IMR-90 (cell line): ENCODE results near the gene HNF1B. TPM values are rescaled to one million over a fixed set of nuclear protein-coding genes. Genes with fewer than 3 reads are reported as not detected.

Source experiments
- ATAC-seq: fragments of 200-7000 bp; cut with Tn5 transposase; 2 replicates; pipeline ENCODE4 v1.9.1; 2020; ENCODE audit warnings: low read depth, mild to moderate bottlenecking, moderate library complexity
- BruUV-seq: library from RNA; stranded (reverse); fragments of 400-500 nt; replicated peaks from 2 replicates; lab custom pipeline; 2021; lab: Mats Ljungman, UMichigan
- CTCF ChIA-PET: fragments of 300-600 bp; formaldehyde crosslinking; extraction: SDS; loops from one replicate; lab custom pipeline; 2021; ENCODE audit warnings: antibody characterized with exemption; lab: Yijun Ruan, JAX
- POLR2A ChIA-PET: fragments of 300-600 bp; sonication (Branson Sonifier 250); formaldehyde crosslinking; loops from one replicate; lab custom pipeline; 2022; ENCODE audit warnings: antibody characterized with exemption; ENCODE audit not compliant: unreplicated experiment; lab: Charles Lee
- DNase-seq: peaks from one replicate; pipeline ENCODE4 v3.0.0; 2013
- H2AFZ ChIP-seq: replicated peaks from 2 replicates; pipeline ENCODE3; 2013; ENCODE audit warnings: low read length, mild to moderate bottlenecking; ENCODE audit not compliant: poor library complexity
- H2AK5ac ChIP-seq: 2 replicates; pipeline ENCODE4 v1.6.1; 2013; ENCODE audit warnings: low read depth, low read length, inconsistent platforms
- H2AK9ac ChIP-seq: replicated peaks from 2 replicates; pipeline ENCODE3; 2013; ENCODE audit warnings: mild to moderate bottlenecking, low read depth, low read length, moderate library complexity; ENCODE audit not compliant: poor library complexity
- H2BK120ac ChIP-seq: 2 replicates; pipeline ENCODE4 v1.6.1; 2013; ENCODE audit warnings: low read depth, low read length, inconsistent platforms
- H2BK15ac ChIP-seq: 3 replicates; pipeline ENCODE4 v1.6.1; 2013; ENCODE audit warnings: low read depth, low read length, inconsistent platforms
- H2BK20ac ChIP-seq: 2 replicates; pipeline ENCODE4 v1.6.1; 2013; ENCODE audit warnings: low read depth, mild to moderate bottlenecking, inconsistent platforms, low read length, moderate library complexity
- H2BK5ac ChIP-seq: 2 replicates; pipeline ENCODE4 v1.6.1; 2013; ENCODE audit warnings: mild to moderate bottlenecking, low read depth, low read length, inconsistent platforms; ENCODE audit not compliant: poor library complexity, severe bottlenecking
- H3K14ac ChIP-seq: replicated peaks from 2 replicates; pipeline ENCODE4 v1.6.1; 2013; ENCODE audit warnings: low read depth, low read length, inconsistent platforms
- H3K18ac ChIP-seq: 2 replicates; pipeline ENCODE4 v1.6.1; 2013; ENCODE audit warnings: low read depth, low read length, control low read depth
- H3K23ac ChIP-seq: 2 replicates; pipeline ENCODE4 v1.6.1; 2013; ENCODE audit warnings: low read depth, low read length, inconsistent platforms
- H3K27ac ChIP-seq: 2 replicates; pipeline ENCODE4 v1.5.1; 2013; ENCODE audit warnings: mild to moderate bottlenecking, control low read depth, low read length; ENCODE audit not compliant: insufficient read depth
- H3K27me3 ChIP-seq: 2 replicates; pipeline ENCODE4 v1.6.1; 2013; ENCODE audit warnings: low read length; ENCODE audit not compliant: control insufficient read depth, insufficient read depth
- H3K36me3 ChIP-seq: 2 replicates; pipeline ENCODE4 v1.6.1; 2013; ENCODE audit warnings: low read length, mixed read lengths; ENCODE audit not compliant: control insufficient read depth, insufficient read depth
- H3K4ac ChIP-seq: 2 replicates; pipeline ENCODE4 v1.6.1; 2013; ENCODE audit warnings: low read depth, low read length, inconsistent platforms
- H3K4me1 ChIP-seq: 2 replicates; pipeline ENCODE4 v1.6.1; 2013; ENCODE audit warnings: low read length, mixed read lengths; ENCODE audit not compliant: control insufficient read depth, insufficient read depth
- H3K4me2 ChIP-seq: 2 replicates; pipeline ENCODE4 v1.6.1; 2013; ENCODE audit warnings: low read depth, mild to moderate bottlenecking, control low read depth, low read length, moderate library complexity
- H3K4me3 ChIP-seq: 2 replicates; pipeline ENCODE4 v1.5.1; 2013; ENCODE audit warnings: low read depth, mild to moderate bottlenecking, control low read depth, low read length, moderate library complexity; ENCODE audit not compliant: insufficient read depth
- H3K56ac ChIP-seq: 2 replicates; pipeline ENCODE4 v1.6.1; 2013; ENCODE audit warnings: low read length, inconsistent platforms; ENCODE audit not compliant: insufficient read depth; ENCODE audit errors: extremely low read depth
- H3K79me1 ChIP-seq, 2 experiments: 2 replicates each; pipeline ENCODE4 v1.6.1; 2013; ENCODE audit warnings: low read length in 2 of 2, inconsistent platforms in 1 of 2, low read depth in 1 of 2
- H3K9ac ChIP-seq: 2 replicates; pipeline ENCODE4 v1.6.1; 2013; ENCODE audit warnings: low read depth, low read length, control low read depth
- H3K9me1 ChIP-seq: 2 replicates; pipeline ENCODE4 v1.6.1; 2013; ENCODE audit warnings: low read length, inconsistent platforms; ENCODE audit not compliant: insufficient read depth
- H3K9me3 ChIP-seq: 2 replicates; pipeline ENCODE4 v1.6.1; 2013; ENCODE audit warnings: low read length; ENCODE audit not compliant: control insufficient read depth, insufficient read depth
- H4K20me1 ChIP-seq: 2 replicates; pipeline ENCODE4 v1.6.1; 2013; ENCODE audit warnings: low read length, inconsistent platforms; ENCODE audit not compliant: insufficient read depth
- H4K5ac ChIP-seq: 2 replicates; pipeline ENCODE4 v1.6.1; 2013; ENCODE audit warnings: mild to moderate bottlenecking, low read depth, low read length, control low read depth
- H4K8ac ChIP-seq, 2 experiments: 2 replicates each; pipeline ENCODE4 v1.6.1; 2013; ENCODE audit warnings: low read depth in 2 of 2, low read length in 2 of 2, control low read depth in 1 of 2, inconsistent platforms in 1 of 2
- H4K91ac ChIP-seq: 2 replicates; pipeline ENCODE4 v1.6.1; 2013; ENCODE audit warnings: low read depth, low read length, inconsistent platforms; ENCODE audit not compliant: insufficient read depth
- CEBPB ChIP-seq: IDR thresholded peaks from 2 replicates; pipeline ENCODE4 v1.6.1; 2012; ENCODE audit warnings: low read depth, low read length, improper control_type of control experiment
- CHD1 ChIP-seq: IDR thresholded peaks from 2 replicates; pipeline ENCODE4 v1.6.1; 2012; ENCODE audit warnings: low read depth, low read length, improper control_type of control experiment
- FOS ChIP-seq: fragments of 150-350 bp; IDR thresholded peaks from 2 replicates; pipeline ENCODE4 v1.6.1; 2016; ENCODE audit warnings: low read depth, low read length
- MAFK ChIP-seq: IDR thresholded peaks from 2 replicates; pipeline ENCODE4 v1.6.1; 2012; ENCODE audit warnings: low read depth, low read length, improper control_type of control experiment
- MAZ ChIP-seq: IDR thresholded peaks from 2 replicates; pipeline ENCODE4 v1.6.1; 2012; ENCODE audit warnings: low read depth, mild to moderate bottlenecking, low read length, improper control_type of control experiment, moderate library complexity, borderline replicate concordance
- MXI1 ChIP-seq: IDR thresholded peaks from 2 replicates; pipeline ENCODE4 v1.6.1; 2012; ENCODE audit warnings: low read depth, mild to moderate bottlenecking, low read length, moderate library complexity, borderline replicate concordance
- POLR2A ChIP-seq: IDR thresholded peaks from 2 replicates; pipeline ENCODE4 v1.6.1; 2012; ENCODE audit warnings: mild to moderate bottlenecking, low read depth, low read length
- RAD21 ChIP-seq: IDR thresholded peaks from 2 replicates; pipeline ENCODE4 v1.6.1; 2012; ENCODE audit warnings: low read length, improper control_type of control experiment
- RCOR1 ChIP-seq: IDR thresholded peaks from 2 replicates; pipeline ENCODE4 v1.6.1; 2012; ENCODE audit warnings: mild to moderate bottlenecking, low read length, improper control_type of control experiment; ENCODE audit not compliant: insufficient replicate concordance
- RFX5 ChIP-seq: IDR thresholded peaks from 2 replicates; pipeline ENCODE4 v1.8.0; 2012; ENCODE audit warnings: low read depth, mild to moderate bottlenecking, low read length, moderate library complexity
- SMC3 ChIP-seq: fragments of 150-350 bp; IDR thresholded peaks from 2 replicates; pipeline ENCODE4 v1.6.1; 2016; ENCODE audit warnings: low read depth, mild to moderate bottlenecking, antibody characterized with exemption, low read length, moderate library complexity
- WGBS, 2 experiments: methylation state at CpG; one replicate each; pipeline versions ENCODE4 v1.1.5 to v1.1.7; 2013; ENCODE audit warnings: missing lambda C conversion rate in 2 of 2; ENCODE audit not compliant: insufficient read length in 1 of 2; ENCODE audit errors: extremely low coverage in 2 of 2; 5-methylcytosine and 5-hydroxymethylcytosine counted together
- dilution Hi-C: fragments of 300-500 bp; cut with HindIII; formaldehyde crosslinking; loops from one replicate; pipeline ENCODE4 v1.14.3; 2018; ENCODE audit warnings: low sequenced_read_pairs; ENCODE audit not compliant: unreplicated experiment
- in situ Hi-C: fragments of 300-500 bp; cut with MboI; formaldehyde crosslinking; loops from 3 replicates; pipeline ENCODE4 v1.14.3; 2019; ENCODE audit warnings: low sequenced_read_pairs, inconsistent platforms, mixed read lengths
- intact Hi-C: fragments of 100-400 bp; cut with micrococcal nuclease; formaldehyde crosslinking; loops from 2 replicates; pipeline ENCODE4 v1.10.0; 2022
- polyA plus RNA-seq, 3 experiments: library from polyadenylated mRNA; depleted of rRNA; stranded (reverse); fragments of >200 nt; gene quantifications; 2 replicates each; pipeline ENCODE4 v1.2.3, GENCODE V29; 2012; ENCODE audit warnings: low replicate concordance in 1 of 3
- total RNA-seq: library from RNA; depleted of rRNA; stranded (reverse); fragments of >200 nt; gene quantifications from 2 replicates; pipeline ENCODE4 v1.2.3, GENCODE V29; 2012
- TF ChIP-seq, protein P1 (sequence below): fragments of 150-350 bp; IDR thresholded peaks from 2 replicates; pipeline ENCODE4 v1.6.1; 2016; ENCODE audit warnings: low read depth, mild to moderate bottlenecking, low read length, moderate library complexity, borderline replicate concordance
- TF ChIP-seq, protein P2 (sequence below): conservative IDR thresholded peaks from 2 replicates; pipeline ENCODE4 v1.5.1; 2012; ENCODE audit warnings: mild to moderate bottlenecking, low read depth, low read length, improper control_type of control experiment

The HNF1B gene
- total and polyA plus RNA-seq, 2 of the 4 experiments (the other 2 are of a cell fraction), result not detected

DNA sequence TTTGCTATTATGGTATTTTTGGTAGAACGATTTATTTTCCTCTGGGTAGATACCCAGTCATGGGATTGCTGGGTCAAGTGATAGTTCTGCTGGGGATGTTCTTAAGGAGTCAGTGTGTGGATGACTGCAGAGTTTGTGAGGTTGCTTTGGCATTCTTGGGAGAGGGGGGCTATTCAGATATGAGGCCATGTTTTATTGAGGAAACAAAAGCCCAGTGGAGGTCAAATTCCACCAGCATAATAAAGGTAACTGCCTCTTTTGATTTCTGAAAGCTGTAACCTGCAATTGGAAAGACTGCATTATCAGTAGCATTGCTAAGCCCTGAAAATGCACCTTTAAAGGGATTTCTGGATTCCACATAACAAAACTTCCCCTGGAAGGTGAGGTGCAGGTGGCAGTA is 43.7 kb upstream of the HNF1B start:
- ChIA-PET CTCF (no interaction called here), POLR2A (no interaction called here)
- no peak overlapping the region for H3K56ac ChIP-seq
- H3K36me3 ChIP-seq, result no peaks in the 10 kb centered on the region
- in situ Hi-C loops, result no loop called here
- H3K23ac ChIP-seq, result no peak overlapping the region
- H3K4ac ChIP-seq, result no peak overlapping the region
- no peak for ATAC-seq
- no peak overlapping the region for H3K9ac ChIP-seq
- no peak overlapping the region for H2AK5ac ChIP-seq
- no peak overlapping the region for H2AFZ ChIP-seq
- no peak overlapping the region for H3K27ac ChIP-seq
- peaks cover 4% of the 10 kb centered on the region; the same call in 1 of the 2 replicates for H3K9me1 ChIP-seq
- no peak overlapping the region for H2BK5ac ChIP-seq
- H2BK15ac ChIP-seq, result no peak overlapping the region
- WGBS, 2 experiments, result no CpG with 5 or more reads among the region's 1 CpG
- no peak overlapping the region for H3K4me3 ChIP-seq
- H2BK20ac ChIP-seq, result no peak overlapping the region
- no peak overlapping the region for H4K5ac ChIP-seq
- intact Hi-C loops, result no loop called here
- H3K27me3 ChIP-seq, result no peaks in the 10 kb centered on the region
- H4K20me1 ChIP-seq, result no peaks in the 10 kb centered on the region
- no peak for DNase-seq
- no peaks in the 10 kb centered on the region for H3K9me3 ChIP-seq
- H3K14ac ChIP-seq, result no peak overlapping the region
- H4K8ac ChIP-seq, result no peak overlapping the region
- no peak overlapping the region for H3K18ac ChIP-seq
- H4K91ac ChIP-seq, result no peak overlapping the region
- peaks cover 17% of the 10 kb centered on the region for H3K4me1 ChIP-seq
- TF ChIP-seq MXI1 (no peak), MAFK (no peak), FOS (no peak), RFX5 (no peak), MAZ (no peak), CHD1 (no peak), RCOR1 (no peak), POLR2A (no peak), CEBPB (no peak), SMC3 (no peak), RAD21 (no peak)
- TF ChIP-seq, protein P1, sequence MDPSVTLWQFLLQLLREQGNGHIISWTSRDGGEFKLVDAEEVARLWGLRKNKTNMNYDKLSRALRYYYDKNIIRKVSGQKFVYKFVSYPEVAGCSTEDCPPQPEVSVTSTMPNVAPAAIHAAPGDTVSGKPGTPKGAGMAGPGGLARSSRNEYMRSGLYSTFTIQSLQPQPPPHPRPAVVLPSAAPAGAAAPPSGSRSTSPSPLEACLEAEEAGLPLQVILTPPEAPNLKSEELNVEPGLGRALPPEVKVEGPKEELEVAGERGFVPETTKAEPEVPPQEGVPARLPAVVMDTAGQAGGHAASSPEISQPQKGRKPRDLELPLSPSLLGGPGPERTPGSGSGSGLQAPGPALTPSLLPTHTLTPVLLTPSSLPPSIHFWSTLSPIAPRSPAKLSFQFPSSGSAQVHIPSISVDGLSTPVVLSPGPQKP, result no peak
- TF ChIP-seq, protein P2, sequence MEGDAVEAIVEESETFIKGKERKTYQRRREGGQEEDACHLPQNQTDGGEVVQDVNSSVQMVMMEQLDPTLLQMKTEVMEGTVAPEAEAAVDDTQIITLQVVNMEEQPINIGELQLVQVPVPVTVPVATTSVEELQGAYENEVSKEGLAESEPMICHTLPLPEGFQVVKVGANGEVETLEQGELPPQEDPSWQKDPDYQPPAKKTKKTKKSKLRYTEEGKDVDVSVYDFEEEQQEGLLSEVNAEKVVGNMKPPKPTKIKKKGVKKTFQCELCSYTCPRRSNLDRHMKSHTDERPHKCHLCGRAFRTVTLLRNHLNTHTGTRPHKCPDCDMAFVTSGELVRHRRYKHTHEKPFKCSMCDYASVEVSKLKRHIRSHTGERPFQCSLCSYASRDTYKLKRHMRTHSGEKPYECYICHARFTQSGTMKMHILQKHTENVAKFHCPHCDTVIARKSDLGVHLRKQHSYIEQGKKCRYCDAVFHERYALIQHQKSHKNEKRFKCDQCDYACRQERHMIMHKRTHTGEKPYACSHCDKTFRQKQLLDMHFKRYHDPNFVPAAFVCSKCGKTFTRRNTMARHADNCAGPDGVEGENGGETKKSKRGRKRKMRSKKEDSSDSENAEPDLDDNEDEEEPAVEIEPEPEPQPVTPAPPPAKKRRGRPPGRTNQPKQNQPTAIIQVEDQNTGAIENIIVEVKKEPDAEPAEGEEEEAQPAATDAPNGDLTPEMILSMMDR, result no peak
- no TSS peak for BruUV-seq
- H2AK9ac ChIP-seq, result no peak overlapping the region
- no peaks in the 10 kb centered on the region for H3K79me1 ChIP-seq
- no peak overlapping the region for H3K4me2 ChIP-seq
- dilution Hi-C loops, result no loop called here
- H2BK120ac ChIP-seq, result no peak overlapping the region
